CD8-positive, alpha-beta memory T cell (primary cell): ENCODE data around the gene CACNA1C. TPM values are rescaled to one million over a fixed set of nuclear protein-coding genes. Genes with fewer than 3 reads are reported as not detected.

ENCODE experiments used
- CTCF ChIA-PET: fragments of 350-600 bp; sonication (Branson Sonifier 250); formaldehyde crosslinking; loops from one replicate; lab custom pipeline; 2021; ENCODE audit warnings: antibody characterized with exemption; lab: Charles Lee
- POLR2A ChIA-PET: fragments of 350-600 bp; sonication (Branson Sonifier 250); formaldehyde crosslinking; loops from one replicate; lab custom pipeline; 2021; ENCODE audit warnings: antibody characterized with exemption; lab: Charles Lee
- DNase-seq, 5 donors: peaks; one replicate each; pipeline versions ENCODE4 v3.0.0 to v3.0.0-alpha.2; 2020 to 2022; ENCODE audit warnings: mixed read lengths in 1 of 5
- H3K27ac ChIP-seq: one replicate; pipeline ENCODE4 v1.7.0; 2013; ENCODE audit warnings: low read depth, mild to moderate bottlenecking, low read length, moderate library complexity
- H3K27me3 ChIP-seq: 2 replicates; pipeline ENCODE4 v1.7.0; 2013; ENCODE audit warnings: low read length, mild to moderate bottlenecking; ENCODE audit not compliant: insufficient read depth, poor library complexity, severe bottlenecking
- H3K36me3 ChIP-seq: 2 replicates; pipeline ENCODE4 v1.7.0; 2013; ENCODE audit warnings: mild to moderate bottlenecking, low read length, moderate library complexity; ENCODE audit not compliant: insufficient read depth
- H3K4me1 ChIP-seq: 2 replicates; pipeline ENCODE4 v1.7.0; 2013; ENCODE audit warnings: mild to moderate bottlenecking, low read length, moderate library complexity; ENCODE audit not compliant: insufficient read depth
- H3K4me3 ChIP-seq: 2 replicates; pipeline ENCODE4 v1.7.0; 2013; ENCODE audit warnings: mild to moderate bottlenecking, low read length
- H3K9me3 ChIP-seq: 2 replicates; pipeline ENCODE4 v1.7.0; 2013; ENCODE audit warnings: mild to moderate bottlenecking, low read length
- H3K27ac Mint-ChIP-seq, 8 donors: one replicate each; pipeline ENCODE4 v1.8.0; 2020 to 2021; ENCODE audit warnings: mixed read lengths in 8 of 8, mild to moderate bottlenecking in 6 of 8, inconsistent platforms in 3 of 8, moderate library complexity in 3 of 8
- H3K27me3 Mint-ChIP-seq, 2 donors: one replicate each; pipeline ENCODE4 v1.8.0; 2020 to 2021; ENCODE audit warnings: mixed read lengths in 2 of 2, mild to moderate bottlenecking in 1 of 2, moderate library complexity in 1 of 2
- H3K36me3 Mint-ChIP-seq, 3 donors: one replicate each; pipeline ENCODE4 v1.8.0; 2020 to 2021; ENCODE audit warnings: mixed read lengths in 3 of 3, inconsistent platforms in 1 of 3, mild to moderate bottlenecking in 1 of 3
- H3K4me1 Mint-ChIP-seq, 3 donors: one replicate each; pipeline ENCODE4 v1.8.0; 2020 to 2021; ENCODE audit warnings: mixed read lengths in 3 of 3, inconsistent platforms in 1 of 3, mild to moderate bottlenecking in 1 of 3
- H3K4me3 Mint-ChIP-seq, 7 donors: one replicate each; pipeline ENCODE4 v1.8.0; 2020 to 2021; ENCODE audit warnings: mixed read lengths in 7 of 7, mild to moderate bottlenecking in 6 of 7, moderate library complexity in 4 of 7, inconsistent platforms in 2 of 7
- H3K9me3 Mint-ChIP-seq, 5 donors: one replicate each; pipeline ENCODE4 v1.8.0; 2020 to 2022; ENCODE audit warnings: mixed read lengths in 5 of 5, mild to moderate bottlenecking in 3 of 5, moderate library complexity in 2 of 5, inconsistent platforms in 1 of 5
- polyA plus RNA-seq: library from polyadenylated mRNA; unstranded; fragments of 300-500 nt; fragmentation: Illumina TruSeq; gene quantifications from one replicate; pipeline ENCODE4 v1.2.3, GENCODE V29; 2021
- total RNA-seq, 2 experiments: library from RNA; stranded (reverse); gene quantifications; one replicate each; pipeline ENCODE4 v1.2.3, GENCODE V29; 2021

The CACNA1C gene
- total and polyA plus RNA-seq, 3 experiments from 2014 or later = 0.04 to 0.10 (median 0.04) TPM

- H3K4me3 ChIP-seq = no peak overlapping the region
- POLR2A ChIA-PET = no interaction called here
- no peaks in the 10 kb centered on the region for H3K4me1 ChIP-seq
- H3K27ac ChIP-seq = no peak overlapping the region
- no peak overlapping the region for H3K27ac Mint-ChIP-seq
- no peak for DNase-seq
- CTCF ChIA-PET = no interaction called here
- H3K36me3 ChIP-seq = no peaks in the 10 kb centered on the region
- peaks cover 20 to 64% of the 10 kb centered on the region in 2 donors for H3K27me3 Mint-ChIP-seq
- H3K36me3 Mint-ChIP-seq = no peaks in the 10 kb centered on the region
- H3K9me3 Mint-ChIP-seq = no peaks in the 10 kb centered on the region
- H3K4me3 Mint-ChIP-seq = no peak overlapping the region
- H3K4me1 Mint-ChIP-seq = no peaks in the 10 kb centered on the region
- no peaks in the 10 kb centered on the region for H3K27me3 ChIP-seq
- H3K9me3 ChIP-seq = no peaks in the 10 kb centered on the region
These were observed 92.2 kb downstream of the CACNA1C start for GRCh38 chr12:2144951-2145350.

- no peaks in the 10 kb centered on the region for H3K27me3 ChIP-seq
- H3K36me3 ChIP-seq = no peaks in the 10 kb centered on the region
- no peak for DNase-seq
- H3K4me1 Mint-ChIP-seq = no peaks in the 10 kb centered on the region
- H3K4me1 ChIP-seq = no peaks in the 10 kb centered on the region
- H3K27ac ChIP-seq = no peak overlapping the region
- no peak overlapping the region for H3K27ac Mint-ChIP-seq
- no peaks in the 10 kb centered on the region for H3K9me3 Mint-ChIP-seq
- H3K4me3 Mint-ChIP-seq = no peak overlapping the region
- H3K27me3 Mint-ChIP-seq = peaks cover 22 to 64% of the 10 kb centered on the region in 2 donors
- ChIA-PET CTCF (no interaction called here), POLR2A (no interaction called here)
- H3K4me3 ChIP-seq = no peak overlapping the region
- H3K36me3 Mint-ChIP-seq = no peaks in the 10 kb centered on the region
- no peaks in the 10 kb centered on the region for H3K9me3 ChIP-seq
These were observed 92.7 kb downstream of the CACNA1C start for GRCh38 chr12:2145433-2145998.

- POLR2A ChIA-PET = no interaction called here
- no peaks in the 10 kb centered on the region for H3K4me1 Mint-ChIP-seq
- CTCF ChIA-PET = no interaction called here
- Histone ChIP-seq H3K27ac (no peak overlapping the region), H3K4me3 (no peak overlapping the region), H3K9me3 (no peaks in the 10 kb centered on the region), H3K27me3 (no peaks in the 10 kb centered on the region), H3K4me1 (no peaks in the 10 kb centered on the region), H3K36me3 (no peaks in the 10 kb centered on the region)
- no peaks in the 10 kb centered on the region for H3K36me3 Mint-ChIP-seq
- no peak overlapping the region for H3K4me3 Mint-ChIP-seq
- peaks cover 20 to 59% of the 10 kb centered on the region in 2 donors for H3K27me3 Mint-ChIP-seq
- no peak for DNase-seq
- H3K9me3 Mint-ChIP-seq = no peaks in the 10 kb centered on the region
- no peak overlapping the region for H3K27ac Mint-ChIP-seq
These were observed 94.5 kb downstream of the CACNA1C start for GRCh38 chr12:2147335-2147734.

GRCh38 chr12:2149091-2149490 is 96.3 kb downstream of the CACNA1C start:
- Mint-ChIP-seq H3K27me3 (peaks cover 20 to 62% of the 10 kb centered on the region in 2 donors), H3K27ac (no peak overlapping the region), H3K36me3 (no peaks in the 10 kb centered on the region), H3K4me3 (no peak overlapping the region), H3K4me1 (no peaks in the 10 kb centered on the region), H3K9me3 (no peaks in the 10 kb centered on the region)
- ChIA-PET CTCF (no interaction called here), POLR2A (no interaction called here)
- H3K9me3 ChIP-seq = no peaks in the 10 kb centered on the region
- no peak overlapping the region for H3K4me3 ChIP-seq
- H3K36me3 ChIP-seq = no peaks in the 10 kb centered on the region
- DNase-seq = no peak
- H3K4me1 ChIP-seq = no peaks in the 10 kb centered on the region
- H3K27ac ChIP-seq = no peak overlapping the region
- H3K27me3 ChIP-seq = no peaks in the 10 kb centered on the region

GRCh38 chr12:2150833-2151232 is 98.0 kb downstream of the CACNA1C start:
- H3K27ac Mint-ChIP-seq = peak overlapping the region in 1 of 8 donors; percentile 61
- H3K27ac ChIP-seq = no peak overlapping the region
- H3K36me3 Mint-ChIP-seq = no peaks in the 10 kb centered on the region
- ChIA-PET POLR2A (no interaction called here), CTCF (no interaction called here)
- no peaks in the 10 kb centered on the region for H3K27me3 ChIP-seq
- H3K4me3 Mint-ChIP-seq = no peak overlapping the region
- no peaks in the 10 kb centered on the region for H3K9me3 Mint-ChIP-seq
- H3K4me1 Mint-ChIP-seq = no peaks in the 10 kb centered on the region
- H3K9me3 ChIP-seq = no peaks in the 10 kb centered on the region
- no peaks in the 10 kb centered on the region for H3K4me1 ChIP-seq
- no peak overlapping the region for H3K4me3 ChIP-seq
- H3K27me3 Mint-ChIP-seq = peaks cover 20 to 62% of the 10 kb centered on the region in 2 donors
- no peak for DNase-seq
- no peaks in the 10 kb centered on the region for H3K36me3 ChIP-seq

- Histone ChIP-seq H3K9me3 (no peaks in the 10 kb centered on the region), H3K27ac (no peak overlapping the region), H3K27me3 (no peaks in the 10 kb centered on the region), H3K36me3 (no peaks in the 10 kb centered on the region), H3K4me1 (no peaks in the 10 kb centered on the region), H3K4me3 (no peak overlapping the region)
- CTCF ChIA-PET = no interaction called here
- no peak overlapping the region for H3K4me3 Mint-ChIP-seq
- H3K4me1 Mint-ChIP-seq = no peaks in the 10 kb centered on the region
- no peaks in the 10 kb centered on the region for H3K9me3 Mint-ChIP-seq
- H3K27ac Mint-ChIP-seq = no peak overlapping the region
- DNase-seq = no peak
- H3K27me3 Mint-ChIP-seq = peaks cover 18 to 60% of the 10 kb centered on the region in 2 donors
- POLR2A ChIA-PET = no interaction called here
- no peaks in the 10 kb centered on the region for H3K36me3 Mint-ChIP-seq
These were observed 98.6 kb downstream of the CACNA1C start for GRCh38 chr12:2151391-2151790.

GRCh38 chr12:2152134-2152533 is 99.3 kb downstream of the CACNA1C start:
- H3K36me3 Mint-ChIP-seq = no peaks in the 10 kb centered on the region
- Histone ChIP-seq H3K27ac (no peak overlapping the region), H3K4me1 (no peaks in the 10 kb centered on the region), H3K4me3 (no peak overlapping the region), H3K9me3 (no peaks in the 10 kb centered on the region), H3K27me3 (no peaks in the 10 kb centered on the region), H3K36me3 (no peaks in the 10 kb centered on the region)
- H3K27me3 Mint-ChIP-seq = peaks cover 14 to 55% of the 10 kb centered on the region in 2 donors
- no peaks in the 10 kb centered on the region for H3K4me1 Mint-ChIP-seq
- no peak overlapping the region for H3K4me3 Mint-ChIP-seq
- CTCF ChIA-PET = no interaction called here
- no peak for DNase-seq
- POLR2A ChIA-PET = no interaction called here
- no peak overlapping the region for H3K27ac Mint-ChIP-seq
- no peaks in the 10 kb centered on the region for H3K9me3 Mint-ChIP-seq

- no peak overlapping the region for H3K27ac Mint-ChIP-seq
- CTCF ChIA-PET = no interaction called here
- no peaks in the 10 kb centered on the region for H3K4me1 Mint-ChIP-seq
- Histone ChIP-seq H3K36me3 (no peaks in the 10 kb centered on the region), H3K27ac (no peak overlapping the region), H3K9me3 (no peaks in the 10 kb centered on the region), H3K4me3 (no peak overlapping the region), H3K27me3 (no peaks in the 10 kb centered on the region), H3K4me1 (no peaks in the 10 kb centered on the region)
- H3K36me3 Mint-ChIP-seq = no peaks in the 10 kb centered on the region
- no peak overlapping the region for H3K4me3 Mint-ChIP-seq
- no peak for DNase-seq
- H3K27me3 Mint-ChIP-seq = peaks cover 4 to 39% of the 10 kb centered on the region in 2 donors
- POLR2A ChIA-PET = no interaction called here
- H3K9me3 Mint-ChIP-seq = no peaks in the 10 kb centered on the region
These were observed 101.3 kb downstream of the CACNA1C start for GRCh38 chr12:2154050-2154449.
